HG02610 (cell line): ENCODE results near the gene PDE4A.
"Not testable (repeated sequence)": the region's sequence is repeated elsewhere in the genome, so short reads cannot be mapped to it uniquely, and the experiment has no call there.

Source experiments
- ATAC-seq: cut with Tn5 transposase; IDR thresholded peaks from one replicate; pipeline ENCODE4 v1.9.1; 2021; ENCODE audit warnings: mild to moderate bottlenecking, moderate library complexity; ENCODE audit not compliant: unreplicated experiment

The PDE4A gene

DNA sequence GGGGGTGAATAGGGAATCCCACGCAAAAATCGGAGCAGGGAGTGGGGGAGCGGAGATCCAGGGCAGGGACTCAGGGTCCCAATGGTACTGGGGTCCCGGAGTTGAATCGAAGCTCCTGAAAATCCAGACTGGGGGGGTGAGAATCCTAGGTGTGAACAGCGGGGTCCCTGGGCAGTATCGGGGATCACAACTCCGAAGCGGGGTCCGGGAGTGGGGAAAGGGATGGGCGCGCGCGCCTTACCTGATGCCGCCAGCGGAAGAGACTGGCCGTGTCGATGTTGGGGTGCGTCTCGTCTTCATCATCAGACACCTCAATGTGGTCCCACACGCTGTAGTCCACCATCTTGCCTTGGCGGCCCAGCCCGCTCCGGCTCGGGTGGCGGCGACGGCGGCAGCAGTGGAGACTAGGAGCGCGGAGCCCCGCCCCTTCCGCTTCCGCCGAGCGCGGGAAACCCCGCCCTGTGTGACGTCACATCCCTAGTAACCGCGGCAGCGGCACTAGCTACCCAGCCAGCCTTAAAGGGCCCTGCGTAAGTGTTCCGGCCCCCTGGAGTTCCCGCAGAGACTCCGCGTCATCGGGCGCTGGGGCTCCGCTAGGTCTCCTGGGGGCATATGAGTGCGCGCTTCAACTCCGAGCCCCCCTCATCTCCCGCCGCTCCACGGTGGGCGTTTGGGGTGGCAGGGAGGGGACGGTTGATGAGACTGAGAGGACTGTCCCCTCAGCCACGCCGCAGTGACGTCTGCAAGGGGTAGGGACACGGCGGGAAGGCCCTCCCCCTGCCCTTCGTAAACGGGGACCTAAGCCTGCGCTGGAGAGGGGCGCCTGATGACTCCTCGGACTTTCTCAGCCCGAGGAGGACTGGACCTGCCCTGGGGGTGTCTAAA, 17.0 kb upstream of the PDE4A start, which contains the start of gene CDC37:
Gene CDC37, minus strand, starts transcription at position 406 of the 885 bp plus-strand sequence. Its CDS starts 63 bp downstream, at position 343.
- peak; percentile 68 for ATAC-seq

DNA sequence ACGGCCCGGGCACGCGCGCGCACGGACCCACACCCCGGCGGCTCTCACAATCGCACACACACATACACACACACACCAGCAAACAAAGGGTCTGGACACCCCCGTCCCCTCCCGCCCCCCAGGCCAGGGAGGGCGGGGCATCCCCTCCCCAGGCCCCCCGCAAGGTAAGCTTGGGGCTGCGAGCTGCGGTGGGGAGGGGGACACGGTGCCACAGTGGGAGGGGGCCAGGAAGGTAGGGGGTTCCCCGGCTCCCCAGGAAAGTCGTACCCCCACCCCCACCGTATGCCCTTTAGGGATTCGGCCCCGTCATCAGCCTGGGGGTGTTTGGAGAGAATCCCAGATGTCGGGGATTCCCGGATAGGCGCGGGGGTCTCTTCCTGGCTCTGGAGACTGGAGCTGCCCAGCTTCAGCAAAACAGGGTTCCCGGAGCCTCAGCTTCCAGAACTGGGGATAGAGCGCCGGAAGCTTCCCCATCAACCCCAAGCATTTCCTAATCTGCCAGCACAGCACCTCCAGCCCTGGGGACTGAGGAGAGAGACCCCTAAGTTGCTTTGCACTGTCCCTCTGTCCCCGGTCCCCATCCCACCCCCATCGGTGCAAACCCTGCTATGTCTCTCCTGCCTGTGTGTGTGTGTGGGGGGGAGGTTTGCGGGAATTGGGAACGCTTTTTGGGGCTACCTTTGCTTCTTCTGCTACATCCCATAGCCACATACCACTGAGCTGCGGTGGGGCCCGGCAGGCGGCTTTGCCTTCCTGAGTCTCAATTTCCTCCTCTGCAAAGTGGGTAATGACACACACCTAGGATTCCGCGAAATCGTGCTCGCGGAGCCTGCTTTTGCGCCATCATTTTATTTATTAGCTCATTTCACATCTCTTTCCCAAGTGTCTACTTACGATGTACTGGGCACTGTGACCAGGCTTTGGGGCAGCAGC, 15.2 kb upstream of the PDE4A start:
- no peak for ATAC-seq

DNA sequence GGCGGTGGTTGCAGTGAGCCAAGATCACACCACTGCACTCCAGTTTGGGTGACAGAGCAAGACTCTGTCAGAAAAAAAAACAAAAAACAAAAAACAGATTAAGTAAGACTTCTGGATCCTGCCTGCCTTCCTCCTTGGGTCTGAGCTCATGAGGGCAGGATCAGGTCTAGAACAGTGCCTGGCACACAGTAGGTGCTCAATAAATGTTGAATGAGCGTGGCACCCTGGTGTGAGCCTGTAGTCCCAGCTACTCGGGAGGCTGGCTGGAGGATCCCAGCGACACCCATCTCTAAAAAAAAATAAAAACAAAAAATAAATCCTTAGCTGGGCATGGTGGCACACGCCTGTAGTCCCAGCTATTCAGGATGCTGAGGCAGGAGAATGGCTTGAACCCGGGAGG, 14.1 kb upstream of the PDE4A start:
- ATAC-seq: no peak

DNA sequence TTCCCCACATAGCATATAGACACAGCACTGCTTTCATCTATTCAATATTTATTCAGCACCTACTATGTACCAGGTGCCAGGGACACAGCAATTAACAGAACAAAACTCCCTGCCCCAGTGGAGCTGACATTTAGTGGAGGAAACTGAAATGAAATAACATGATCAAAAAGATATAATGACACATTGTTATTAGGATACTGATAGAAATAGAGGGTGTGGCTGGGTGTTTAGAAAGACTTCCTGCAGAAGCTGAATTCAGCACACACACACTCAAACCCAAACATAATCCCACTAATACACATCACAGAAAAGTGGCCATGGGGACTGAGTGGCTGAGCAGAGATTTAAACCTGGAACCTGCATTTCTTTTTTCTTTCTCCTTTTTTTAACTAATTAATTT, 13.2 kb upstream of the PDE4A start:
- ATAC-seq: no peak

DNA sequence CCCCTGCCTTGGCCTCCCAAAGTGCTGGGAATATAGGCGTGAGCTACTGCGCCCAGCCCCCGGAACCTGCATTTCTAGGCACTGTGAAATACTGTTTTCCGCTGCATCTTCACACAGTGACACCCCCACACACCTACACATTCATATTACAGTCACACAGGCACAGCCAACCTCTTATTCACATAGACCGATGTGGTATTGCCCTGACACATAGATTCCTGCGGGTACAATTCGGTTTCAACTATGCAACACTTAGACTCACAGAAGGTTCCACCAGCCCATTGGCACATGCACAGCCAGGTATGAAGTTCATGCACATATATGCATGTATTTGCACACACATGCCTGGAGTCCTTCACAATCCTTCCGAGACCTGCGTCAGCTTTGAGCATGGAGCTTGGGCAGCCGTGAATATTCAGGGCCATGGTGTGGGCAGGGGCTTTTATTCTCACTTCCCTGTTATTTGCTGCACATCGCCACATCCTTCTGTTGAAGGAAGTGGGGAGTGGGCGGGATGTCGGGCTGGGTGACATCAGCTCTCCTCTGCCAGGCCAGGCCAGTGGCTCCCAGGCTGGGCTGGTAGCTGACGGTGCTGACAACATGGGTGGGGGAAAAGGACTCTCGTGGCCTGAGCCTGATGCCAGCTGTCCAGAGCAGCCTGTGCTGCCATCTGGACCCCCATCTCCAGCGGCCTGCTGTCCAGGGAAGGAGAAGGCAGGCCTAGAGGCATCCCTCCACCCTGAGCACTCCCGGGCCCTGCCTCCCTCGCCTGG, 11.6 kb upstream of the PDE4A start:
- ATAC-seq: no peak

DNA sequence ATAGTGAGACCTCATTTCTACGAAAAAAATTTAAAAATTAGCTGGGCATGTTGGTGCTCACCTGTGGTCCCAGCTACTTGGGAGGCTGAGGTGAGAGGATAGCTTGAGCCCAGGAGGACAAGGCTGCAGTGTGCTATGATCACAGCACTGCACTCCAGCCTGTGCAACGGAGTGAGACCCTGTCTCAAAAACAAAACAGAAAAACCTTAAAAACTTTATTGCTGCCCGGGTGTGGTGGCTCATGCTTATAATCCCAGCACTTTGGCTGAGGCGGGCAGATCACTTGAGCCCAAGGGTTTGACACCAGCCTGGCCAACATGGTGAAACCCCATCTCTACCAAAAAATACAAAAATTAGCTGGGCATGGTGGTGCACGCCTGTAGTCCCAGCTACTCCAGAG, 9.1 kb upstream of the PDE4A start:
- not testable (repeated sequence) for ATAC-seq

DNA sequence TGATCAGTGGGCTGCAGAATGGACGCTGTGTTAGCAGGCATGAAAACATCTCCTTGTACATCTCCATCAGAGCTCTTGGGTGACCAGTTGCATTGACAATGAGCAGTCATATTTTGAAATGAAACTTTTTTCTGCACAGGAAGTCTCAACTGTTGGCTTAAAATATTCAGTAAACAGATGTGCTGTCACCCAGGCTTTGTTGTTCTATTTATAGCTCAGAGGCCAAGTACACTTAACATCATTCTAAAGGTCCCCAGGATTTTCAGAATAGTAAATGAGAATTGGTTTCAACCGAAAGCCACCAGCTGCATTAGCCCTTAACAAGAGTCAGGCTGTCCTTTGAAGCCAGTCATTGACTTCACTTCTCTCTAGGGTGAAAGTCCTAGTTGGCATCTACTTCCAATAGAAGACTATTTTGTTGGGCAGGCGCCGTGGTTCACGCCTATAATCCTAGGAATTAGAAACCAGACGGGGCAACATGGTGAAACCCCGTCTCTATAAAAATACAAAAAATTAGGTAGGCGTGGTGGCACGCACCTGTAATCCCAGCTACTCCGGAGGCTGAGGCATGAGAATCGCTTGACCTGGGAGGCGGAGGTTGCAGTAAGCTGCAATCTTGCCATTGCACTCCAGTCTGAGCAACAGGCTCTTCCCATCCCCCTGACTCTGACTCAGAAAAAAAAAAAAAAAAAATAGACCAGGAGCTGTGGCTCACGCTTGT, 7.9 kb upstream of the PDE4A start:
- ATAC-seq: peak; percentile 59

DNA sequence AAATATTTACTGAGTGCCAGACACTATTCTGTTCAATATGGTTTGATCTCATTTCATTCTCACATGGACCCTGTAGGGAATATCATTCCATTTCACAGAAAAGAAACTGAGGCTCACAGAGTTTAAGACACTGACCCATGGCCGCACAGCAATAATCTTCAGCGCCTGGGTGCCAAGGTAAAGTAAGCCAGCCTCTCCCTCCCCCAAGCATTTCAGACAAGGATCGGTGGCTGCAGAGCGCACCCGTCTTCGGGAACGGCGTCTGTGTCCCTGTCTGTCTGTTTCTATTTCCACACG, 4.3 kb upstream of the PDE4A start:
- ATAC-seq: no peak

DNA sequence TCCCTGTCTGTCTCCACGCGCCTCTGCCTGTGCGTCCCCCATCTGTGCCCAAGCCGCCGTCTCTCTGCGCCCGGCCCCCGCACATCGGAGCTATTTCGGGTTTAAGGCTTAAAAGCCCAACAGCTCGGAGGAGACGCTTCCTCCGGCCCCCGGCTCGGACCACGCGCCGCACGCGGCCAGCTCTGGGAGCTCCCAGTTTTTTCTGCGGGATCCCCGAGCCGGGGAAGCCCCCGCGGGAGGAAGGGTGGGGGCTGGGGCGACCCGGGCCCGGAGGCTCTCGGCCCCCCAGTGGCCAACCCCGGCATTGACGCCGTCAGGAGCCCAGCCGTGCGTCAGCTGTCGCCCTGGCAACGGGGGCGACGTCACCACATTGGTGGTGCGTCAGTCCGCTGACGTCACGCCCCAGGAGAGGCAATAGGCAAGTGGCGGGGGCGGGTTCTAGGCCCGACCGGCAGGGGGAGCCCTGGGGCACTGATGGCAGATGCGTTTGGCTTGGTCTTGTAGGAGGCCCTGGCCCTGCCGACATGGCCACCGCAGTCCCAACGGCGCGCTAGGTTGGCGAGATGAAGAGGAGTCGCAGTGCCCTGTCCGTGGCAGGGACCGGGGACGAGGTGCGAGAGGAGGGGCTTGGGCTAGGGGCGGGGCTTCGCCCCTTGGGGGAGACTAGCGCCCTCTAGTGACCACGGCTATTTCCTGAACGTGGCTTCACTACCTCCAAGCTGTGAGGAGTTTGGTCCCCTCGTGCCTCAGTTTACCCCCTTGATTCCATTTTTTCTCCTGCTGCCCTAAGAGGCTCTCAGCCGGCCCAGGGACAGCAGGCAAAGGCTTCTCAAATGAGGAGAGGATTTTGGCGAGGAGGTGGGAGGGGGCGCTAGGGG, 3.7 kb upstream of the PDE4A start:
- ATAC-seq: peak; percentile 47

DNA sequence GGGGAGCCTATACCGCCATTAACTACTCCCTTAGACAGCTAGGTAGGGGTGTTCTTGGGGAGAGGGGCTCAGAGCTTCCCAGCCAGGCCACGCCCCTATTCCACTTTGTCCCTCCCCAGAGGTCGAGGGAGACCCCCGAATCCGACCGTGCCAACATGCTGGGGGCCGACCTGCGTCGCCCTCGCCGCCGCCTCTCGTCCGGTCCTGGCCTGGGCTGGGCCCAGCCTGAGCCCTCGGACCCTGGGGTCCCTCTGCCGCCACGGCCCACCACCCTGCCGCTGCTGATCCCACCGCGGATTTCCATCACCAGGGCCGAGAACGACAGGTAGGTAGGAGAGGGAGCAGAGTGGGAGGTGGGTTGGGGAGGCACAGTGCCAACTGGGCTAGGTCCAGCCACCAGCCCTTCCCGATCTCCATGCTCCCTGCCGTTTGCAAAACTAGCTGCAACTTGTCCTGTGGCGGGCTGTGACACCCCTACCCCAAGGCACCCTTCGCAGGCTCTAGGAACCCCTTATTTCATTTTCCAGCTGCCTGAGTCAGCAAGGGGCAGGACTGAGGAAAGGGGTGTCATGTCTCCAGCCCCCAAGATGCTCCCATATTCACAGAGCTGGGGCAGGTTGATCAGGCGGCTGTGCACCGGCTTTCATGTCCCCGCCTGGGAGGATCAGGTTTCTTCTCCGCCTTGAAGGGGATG, 2.6 kb upstream of the PDE4A start:
- ATAC-seq: no peak

DNA sequence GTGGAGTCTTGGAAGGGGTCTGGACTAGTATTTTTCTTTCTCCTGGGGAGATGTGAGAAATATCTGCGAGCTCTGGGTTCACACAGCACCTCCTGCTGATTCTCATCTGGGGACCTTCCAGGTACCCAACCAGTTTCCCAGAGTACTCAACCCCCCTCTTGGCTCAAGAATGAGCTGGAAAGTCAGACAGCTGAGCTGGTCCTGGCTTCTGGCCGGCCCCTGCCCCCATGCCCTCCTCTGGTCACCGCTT, 2.2 kb upstream of the PDE4A start:
- ATAC-seq: no peak

DNA sequence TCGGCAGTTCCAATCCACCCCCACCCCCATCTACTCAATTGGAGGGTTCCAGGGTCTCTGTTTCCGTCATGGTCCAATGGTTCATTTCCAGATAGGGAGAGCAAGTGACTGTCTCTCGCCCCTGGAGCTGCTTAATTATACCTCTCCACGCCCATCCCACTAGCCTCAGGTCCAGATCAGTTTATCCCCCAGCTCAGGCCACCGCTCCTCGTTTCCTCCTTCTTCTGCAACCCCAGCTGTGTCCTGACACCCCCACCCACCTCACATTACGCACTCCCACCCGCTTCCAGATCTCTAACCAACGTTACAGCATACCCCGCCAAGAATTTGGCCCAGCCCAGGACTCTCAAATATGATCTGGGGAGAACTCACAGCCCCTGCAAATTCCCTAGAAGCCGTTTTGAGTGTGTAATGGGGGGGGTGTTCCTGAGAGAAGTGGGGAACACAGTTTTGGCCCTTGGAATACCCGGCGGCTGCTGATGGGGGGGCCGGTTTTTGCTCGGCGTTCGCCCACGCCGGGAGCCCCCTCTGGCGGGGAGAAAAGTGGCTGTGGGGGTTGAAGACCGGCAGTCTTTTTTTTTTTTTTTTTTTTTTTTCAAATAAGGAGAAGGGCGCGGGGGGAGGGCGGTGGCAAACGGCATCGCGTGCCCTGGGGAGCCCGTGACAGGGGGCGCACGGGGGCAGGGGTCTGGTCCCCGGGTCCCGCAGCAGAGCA, 1.7 kb upstream of the PDE4A start:
- no peak for ATAC-seq

DNA sequence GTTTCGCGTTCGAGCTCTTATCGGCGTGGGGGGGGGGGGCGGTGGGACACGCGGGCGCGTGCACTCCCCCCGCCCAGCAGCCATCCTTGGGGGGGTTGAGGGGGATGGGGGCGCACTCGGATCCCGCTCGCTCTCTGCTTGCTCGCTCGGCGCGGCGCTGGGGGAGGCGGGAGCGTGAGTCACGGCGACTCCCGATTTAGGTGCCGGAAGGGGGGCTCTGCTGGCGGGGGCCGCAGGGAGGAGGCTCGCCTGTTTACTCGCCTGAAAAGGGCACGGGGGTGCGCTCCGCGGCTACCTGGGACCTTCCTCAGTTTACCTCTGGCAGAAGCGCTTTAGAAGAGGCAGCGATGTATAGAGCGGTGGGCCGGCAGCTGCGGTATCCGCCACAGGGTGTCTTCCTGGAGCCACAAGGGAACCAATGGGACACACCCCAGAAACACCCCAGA, 1.1 kb upstream of the PDE4A start:
- ATAC-seq: no peak

DNA sequence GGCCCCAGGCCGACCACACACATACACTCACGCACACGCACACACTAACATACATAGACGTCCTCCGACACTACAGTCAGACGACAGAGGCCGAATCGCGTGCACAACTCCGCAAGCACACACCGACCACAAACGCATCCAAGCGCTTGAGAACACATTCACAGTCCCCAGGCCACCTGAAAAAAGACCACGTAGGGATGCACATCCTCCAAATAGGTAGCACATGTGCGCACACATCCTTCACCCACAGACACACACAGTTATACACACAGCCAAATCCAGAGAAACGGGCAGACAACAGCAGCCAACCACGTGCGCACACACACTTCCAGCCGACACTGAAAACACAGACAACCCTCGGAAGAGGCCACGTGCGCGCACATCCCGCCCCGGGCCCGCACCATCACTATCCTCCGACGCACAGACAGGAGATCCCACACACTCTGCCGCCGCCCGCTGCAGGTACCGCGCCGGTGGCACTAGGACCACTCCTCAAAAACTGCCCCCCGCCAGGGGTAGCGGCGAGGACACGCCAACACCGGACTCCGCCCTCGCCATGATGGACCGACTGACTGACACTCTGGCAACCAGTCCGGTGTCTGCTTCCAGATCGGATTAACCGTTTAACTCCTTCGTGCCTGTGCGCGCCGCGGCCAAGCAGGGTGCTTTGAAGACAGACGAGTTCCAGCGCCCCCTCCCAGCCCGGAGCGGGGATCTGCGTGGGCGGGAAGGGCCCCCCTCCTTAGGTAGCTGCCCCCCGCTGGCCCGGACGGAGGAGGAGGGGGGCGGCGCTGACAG, 493 bp upstream of the PDE4A start:
- no peak for ATAC-seq

DNA sequence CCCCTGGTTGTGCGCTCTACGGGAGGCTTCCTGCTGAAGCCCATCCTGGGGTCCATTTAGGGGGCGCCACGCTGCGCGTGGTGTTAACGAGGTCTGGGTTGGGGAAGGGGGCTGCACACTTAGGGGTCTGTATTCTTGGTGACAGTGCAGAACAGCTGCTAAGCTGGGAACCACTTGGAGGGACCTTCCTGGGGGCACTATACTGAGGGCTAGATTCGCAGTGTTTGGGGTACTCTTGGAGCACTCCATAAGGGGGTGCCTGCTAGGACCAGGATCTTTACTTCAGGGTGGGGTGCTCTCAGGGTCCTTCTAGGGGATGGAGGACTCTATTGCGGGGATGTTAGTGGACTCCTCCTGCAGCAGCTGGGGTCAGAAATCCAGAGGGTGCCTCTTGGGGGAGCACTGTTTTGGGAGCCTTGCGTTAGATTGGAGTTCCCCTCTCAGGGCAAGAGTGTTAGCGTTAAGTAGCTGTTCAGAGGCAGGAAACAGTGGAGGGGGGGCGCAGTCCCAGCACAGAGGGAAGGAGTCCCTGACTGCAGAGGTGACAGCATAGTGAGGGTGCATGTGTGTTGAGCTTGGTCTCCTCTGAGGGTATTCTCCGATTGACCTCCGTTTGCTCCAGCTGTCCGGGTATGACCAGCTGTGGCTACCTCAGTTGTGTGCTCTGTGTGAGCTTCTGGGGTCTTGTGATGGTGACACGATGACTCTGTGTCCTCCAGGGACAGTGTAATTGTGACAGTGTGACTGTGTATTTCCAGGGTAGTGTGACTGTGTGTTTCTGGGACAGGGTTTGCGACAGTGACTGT, 1.1 kb downstream of the PDE4A start:
- ATAC-seq: no peak

DNA sequence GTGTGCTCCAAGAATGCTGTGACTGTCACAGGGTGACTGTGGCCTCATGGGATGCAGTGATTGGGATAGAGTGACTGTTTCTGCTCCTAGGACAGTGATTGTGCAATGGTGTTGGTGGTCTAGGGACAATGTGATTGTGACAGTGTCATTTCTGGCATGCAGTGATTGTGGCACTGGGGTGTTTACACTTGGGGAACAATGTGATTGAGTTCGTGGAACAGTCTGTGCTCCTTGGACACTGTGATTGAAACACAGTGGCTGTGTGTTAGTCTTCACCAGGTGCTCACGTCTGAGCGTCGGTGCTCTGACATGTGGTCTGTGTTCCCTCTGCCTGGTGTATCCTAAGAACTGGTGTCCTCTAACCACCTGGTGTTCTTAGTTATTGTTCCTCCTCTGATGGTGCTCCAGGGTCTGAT, 1.7 kb downstream of the PDE4A start:
- ATAC-seq: no peak

DNA sequence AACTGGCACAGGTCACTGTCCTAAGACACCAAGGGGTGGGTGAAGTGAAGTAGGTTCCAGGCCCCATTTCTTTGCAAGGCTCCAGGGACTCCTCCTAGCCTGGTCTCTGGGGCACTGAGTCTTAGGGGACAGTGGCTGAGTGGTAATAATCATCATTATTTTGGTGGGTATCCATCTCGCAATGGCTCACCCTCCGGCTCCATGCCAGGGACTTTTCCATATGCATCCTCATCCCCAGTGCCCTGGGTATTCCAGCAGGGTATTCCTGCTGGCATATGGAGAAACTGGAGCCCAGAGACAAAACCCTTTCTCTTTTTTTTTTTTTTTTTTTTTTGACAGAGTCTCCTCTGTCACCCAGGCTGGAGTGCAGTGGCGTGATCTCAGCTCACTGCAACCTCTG, 2.5 kb downstream of the PDE4A start:
- no peak for ATAC-seq
